ENCODE results near the gene AUH. TPM values are rescaled to one million over a fixed set of nuclear protein-coding genes. Genes with fewer than 3 reads are reported as not detected.
A peak's percentile ranks its signal among the peaks of the same experiment; 100 is the strongest.
"Not testable (repeated sequence)": the region's sequence is repeated elsewhere in the genome, so short reads cannot be mapped to it uniquely, and the experiment has no call there.

Gene AUH
- total RNA-seq, 1 experiment from 2014 or later = 15.1 TPM

GRCh38 chr9:91383577-91383976, 21.9 kb upstream of the AUH start:
- no peak for DNase-seq (ENCODE audit: low spot score)
- in situ Hi-C loops (cut with HindIII; ENCODE audit: low sequenced_read_pairs) = no loop called here

DNA sequence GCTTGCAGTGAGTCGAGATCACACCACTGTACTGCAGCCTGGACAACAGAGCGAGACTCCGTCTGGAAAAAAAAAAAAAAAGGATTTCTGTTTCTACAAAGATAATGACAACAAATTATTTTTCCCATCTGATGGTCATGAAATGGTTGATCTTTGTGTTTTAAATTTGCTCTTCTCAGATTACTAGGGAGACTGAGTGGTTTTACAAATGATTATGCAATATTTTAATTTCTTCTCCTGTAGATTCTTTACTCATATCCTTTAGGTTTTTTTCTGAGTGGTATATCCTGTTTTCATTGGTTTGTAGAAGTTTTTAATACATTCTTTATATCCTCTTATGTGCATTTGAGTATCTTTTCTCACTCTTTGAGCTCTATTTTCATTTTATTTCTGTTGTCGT, 20.6 kb upstream of the AUH start:
- DNase-seq (ENCODE audit: low spot score) = no peak
- in situ Hi-C loops (cut with HindIII; ENCODE audit: low sequenced_read_pairs) = no loop called here

GRCh38 chr9:91379426-91379825, 17.7 kb upstream of the AUH start:
- in situ Hi-C loops (cut with HindIII; ENCODE audit: low sequenced_read_pairs) = no loop called here

GRCh38 chr9:91378695-91379127, 17.0 kb upstream of the AUH start:
- DNase-seq (ENCODE audit: low spot score) = no peak
- in situ Hi-C loops (cut with HindIII; ENCODE audit: low sequenced_read_pairs) = no loop called here

More at GRCh38 chr9:91379426-91379825, 17.7 kb upstream of the AUH start:
- no peak for DNase-seq (ENCODE audit: low spot score)

- DNase-seq (ENCODE audit: low spot score); in situ Hi-C loops (cut with HindIII; ENCODE audit: low sequenced_read_pairs): not testable (repeated sequence)
Observed at GRCh38 chr9:91378054-91378453, 16.3 kb upstream of the AUH start.

GRCh38 chr9:91376239-91376638, 14.5 kb upstream of the AUH start:
- in situ Hi-C loops (cut with HindIII; ENCODE audit: low sequenced_read_pairs) = no loop called here
- no peak for DNase-seq (ENCODE audit: low spot score)

- DNase-seq (ENCODE audit: low spot score) = no peak
- in situ Hi-C loops (cut with HindIII; ENCODE audit: low sequenced_read_pairs) = no loop called here
Observed at GRCh38 chr9:91374939-91375338, 13.2 kb upstream of the AUH start.

DNA sequence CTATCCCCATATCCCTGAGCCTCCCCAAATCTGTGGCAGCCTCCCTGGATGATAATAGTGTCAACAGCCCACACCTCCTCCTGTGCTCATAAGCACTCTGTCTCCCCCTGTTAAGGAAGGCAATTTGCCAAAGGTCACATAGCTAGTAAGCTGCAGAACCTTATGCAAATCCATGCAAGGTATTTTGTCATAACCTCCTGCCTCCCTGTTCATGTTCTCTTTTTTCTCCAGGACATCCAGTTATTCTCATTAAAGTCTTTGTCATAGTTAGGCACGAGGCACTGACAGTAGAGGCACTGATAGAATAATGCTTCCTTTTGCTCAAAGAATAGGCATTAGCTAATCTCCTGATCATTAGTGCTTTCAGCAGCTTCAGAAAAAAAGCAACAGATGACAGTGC, 10.2 kb upstream of the AUH start:
- DNase-seq (ENCODE audit: low spot score) = no peak
- in situ Hi-C loops (cut with HindIII; ENCODE audit: low sequenced_read_pairs) = no loop called here

- DNase-seq (ENCODE audit: low spot score); in situ Hi-C loops (cut with HindIII; ENCODE audit: low sequenced_read_pairs): not testable (repeated sequence)
Observed at GRCh38 chr9:91370006-91370405, 8.3 kb upstream of the AUH start.

GRCh38 chr9:91364702-91365101, 3.0 kb upstream of the AUH start:
- in situ Hi-C loops (cut with HindIII; ENCODE audit: low sequenced_read_pairs) = no loop called here
- DNase-seq (ENCODE audit: low spot score) = no peak

GRCh38 chr9:91364005-91364404, 2.3 kb upstream of the AUH start:
- in situ Hi-C loops (cut with HindIII; ENCODE audit: low sequenced_read_pairs) = no loop called here

DNA sequence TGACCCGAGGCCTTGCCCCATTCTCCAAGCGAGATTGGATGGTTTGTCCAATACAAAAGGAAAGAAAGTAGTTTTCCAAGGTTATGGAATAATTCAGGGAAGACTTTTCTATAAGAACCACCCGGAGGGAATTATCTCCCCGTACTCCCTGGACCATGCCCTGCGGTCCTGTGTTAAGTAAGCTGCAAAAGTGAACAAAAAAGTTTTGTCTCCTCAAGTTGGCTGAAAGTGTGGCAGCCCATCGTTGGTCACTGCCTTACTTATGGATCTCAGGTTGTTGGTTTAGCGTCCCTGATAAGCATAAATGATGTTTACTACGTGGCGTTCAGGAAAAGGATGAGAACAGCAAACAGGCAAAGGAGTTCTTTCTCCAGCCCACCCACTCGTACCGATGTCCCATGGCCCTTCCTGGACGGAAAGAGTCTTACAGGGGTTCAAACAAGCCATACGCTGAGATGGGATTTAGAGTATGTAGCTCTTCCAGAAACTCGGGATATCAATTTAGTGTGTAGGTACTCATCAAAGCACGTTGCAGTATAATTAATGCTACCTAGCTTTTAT, 413 bp upstream of the AUH start:
- no peak for DNase-seq (ENCODE audit: low spot score)
- in situ Hi-C loops (cut with HindIII; ENCODE audit: low sequenced_read_pairs) = no loop called here

More at GRCh38 chr9:91364005-91364404, 2.3 kb upstream of the AUH start:
- DNase-seq (ENCODE audit: low spot score) = no peak

DNA sequence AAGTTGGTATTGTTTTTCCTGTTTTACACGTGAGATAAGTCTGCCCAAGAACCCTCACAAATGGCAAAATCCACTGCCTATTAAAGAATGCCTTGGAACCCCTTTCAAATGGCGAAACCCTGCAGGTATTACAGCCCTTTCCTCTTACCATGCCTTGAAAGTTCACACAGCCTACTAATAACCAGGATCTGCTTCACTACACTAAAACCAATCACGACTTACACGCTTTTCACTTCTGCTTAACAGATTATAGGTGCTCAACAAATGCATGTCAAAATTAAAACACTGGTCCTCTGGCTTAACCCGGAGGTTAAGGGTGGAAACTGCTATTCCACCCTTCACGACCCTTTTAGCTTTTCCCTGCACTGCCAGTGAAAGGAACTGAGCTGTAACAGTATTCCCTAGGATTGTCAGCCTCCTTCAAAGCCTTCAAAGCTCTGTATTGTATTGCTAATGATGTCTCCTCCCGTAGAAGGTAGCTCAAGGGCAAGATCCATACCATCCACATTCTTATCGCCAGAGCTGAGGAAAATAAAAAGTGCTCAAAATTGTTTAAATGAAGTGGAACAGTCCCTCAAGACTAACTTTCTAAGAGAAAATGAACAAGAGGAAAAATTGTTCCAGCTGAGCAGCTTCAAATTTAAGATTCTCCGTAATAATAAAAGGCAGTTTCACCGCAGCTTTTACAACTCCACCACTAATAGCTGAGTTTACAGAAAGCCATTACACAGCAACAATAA, 997 bp downstream of the AUH start:
- peak; percentile 44 for DNase-seq (ENCODE audit: low spot score)
- in situ Hi-C loops (cut with HindIII; ENCODE audit: low sequenced_read_pairs) = no loop called here

DNA sequence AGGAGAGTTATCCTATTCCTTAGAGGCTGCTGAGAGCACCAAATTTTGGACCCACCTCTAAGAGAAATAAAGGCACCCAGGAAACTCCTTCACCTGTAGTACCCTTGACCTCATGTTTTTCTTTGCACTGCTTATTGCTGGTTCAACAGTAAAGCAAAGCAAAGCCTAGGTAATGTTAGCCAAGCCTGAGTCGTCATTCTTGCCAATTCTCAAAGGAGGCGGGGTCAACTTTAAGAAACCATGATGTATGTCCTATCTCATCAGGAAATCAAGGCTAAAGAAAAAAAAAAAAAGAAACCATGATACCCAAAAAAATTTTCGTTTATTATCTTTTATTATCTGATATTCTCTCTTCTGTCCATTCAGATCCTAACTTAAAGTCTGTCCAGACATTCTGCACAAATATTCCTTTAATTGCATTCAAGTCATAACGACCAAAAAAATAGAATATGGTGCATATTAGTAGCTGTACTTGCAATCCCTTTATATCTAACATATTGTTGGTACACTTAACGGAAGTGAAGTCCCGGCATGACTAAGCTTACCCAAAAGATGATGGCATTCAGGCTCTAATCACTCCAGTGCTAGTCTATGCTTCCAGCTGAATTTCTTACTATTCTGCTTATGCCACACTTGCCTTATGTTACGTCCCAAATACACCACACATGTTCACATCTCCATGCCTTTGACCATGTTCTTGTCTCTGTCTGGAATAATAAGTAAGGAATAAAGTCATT, 1.8 kb downstream of the AUH start:
- peak; percentile 12 for DNase-seq (ENCODE audit: low spot score)
- in situ Hi-C loops (cut with HindIII; ENCODE audit: low sequenced_read_pairs) = no loop called here

- in situ Hi-C loops (cut with HindIII; ENCODE audit: low sequenced_read_pairs) = no loop called here
- peak; percentile 3 for DNase-seq (ENCODE audit: low spot score)
Observed at GRCh38 chr9:91359083-91359482, 2.6 kb downstream of the AUH start.

DNA sequence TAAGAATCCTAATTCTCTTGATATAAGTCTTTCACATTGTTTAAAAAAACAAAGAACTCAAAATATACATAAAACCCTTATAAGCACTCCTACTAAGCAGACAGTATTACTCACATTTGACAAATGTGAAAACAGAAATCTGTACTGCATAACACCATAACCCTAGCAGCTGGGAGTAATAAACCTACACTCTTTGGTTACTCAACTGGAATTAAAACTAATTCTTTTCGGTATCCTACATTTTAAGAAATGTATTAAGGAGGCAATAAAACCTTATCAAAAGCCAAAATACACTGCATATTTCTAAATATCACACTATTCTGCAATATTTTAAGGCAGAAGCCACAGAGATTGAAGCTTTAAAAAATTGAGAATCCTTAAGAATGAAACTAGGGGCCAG, 6.8 kb downstream of the AUH start:
- in situ Hi-C loops (cut with HindIII; ENCODE audit: low sequenced_read_pairs) = no loop called here
- DNase-seq (ENCODE audit: low spot score) = no peak

DNA sequence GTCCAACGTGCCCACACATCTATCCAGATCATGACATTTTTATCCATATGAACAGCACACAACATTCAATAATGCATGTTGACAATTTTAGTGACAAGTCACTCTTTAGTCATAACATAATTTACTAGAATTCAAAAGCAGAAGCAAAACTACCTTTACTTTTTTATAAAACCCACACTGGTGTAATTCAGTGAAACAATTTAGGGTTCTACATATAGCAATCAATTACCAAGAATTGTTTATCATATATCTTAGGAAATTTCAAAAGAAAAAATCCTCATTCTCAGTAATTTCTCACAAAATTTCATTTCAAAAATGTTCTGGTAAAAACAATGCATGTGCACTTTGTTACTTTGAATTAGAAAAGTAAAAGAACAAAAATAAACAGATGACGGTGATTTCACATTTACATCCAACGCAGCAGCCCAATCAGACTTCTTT, 12.6 kb downstream of the AUH start:
- DNase-seq (ENCODE audit: low spot score) = no peak
- in situ Hi-C loops (cut with HindIII; ENCODE audit: low sequenced_read_pairs) = no loop called here

- DNase-seq (ENCODE audit: low spot score) = no peak
- in situ Hi-C loops (cut with HindIII; ENCODE audit: low sequenced_read_pairs) = no loop called here
Observed at GRCh38 chr9:91348191-91348807, 13.4 kb downstream of the AUH start.

DNA sequence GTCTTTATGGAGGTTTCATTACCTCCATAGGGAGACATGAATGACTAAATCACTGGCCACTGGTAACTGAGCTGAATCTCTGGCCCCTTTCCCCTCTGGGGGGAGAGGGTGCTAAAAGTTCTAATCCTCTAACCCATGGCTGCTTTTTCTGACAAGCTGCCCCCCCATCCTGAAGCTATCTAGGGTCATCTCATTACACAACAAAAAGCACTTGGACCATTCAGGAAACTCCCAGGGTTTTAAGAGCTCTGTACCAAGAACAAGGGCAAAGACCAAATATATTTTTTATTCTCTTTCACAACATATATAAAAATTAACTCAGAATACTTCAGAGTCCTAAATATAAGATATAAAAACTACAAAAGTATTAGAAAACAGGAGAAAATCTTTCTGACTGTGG, 14.3 kb downstream of the AUH start:
- no peak for DNase-seq (ENCODE audit: low spot score)
- in situ Hi-C loops (cut with HindIII; ENCODE audit: low sequenced_read_pairs) = no loop called here

DNA sequence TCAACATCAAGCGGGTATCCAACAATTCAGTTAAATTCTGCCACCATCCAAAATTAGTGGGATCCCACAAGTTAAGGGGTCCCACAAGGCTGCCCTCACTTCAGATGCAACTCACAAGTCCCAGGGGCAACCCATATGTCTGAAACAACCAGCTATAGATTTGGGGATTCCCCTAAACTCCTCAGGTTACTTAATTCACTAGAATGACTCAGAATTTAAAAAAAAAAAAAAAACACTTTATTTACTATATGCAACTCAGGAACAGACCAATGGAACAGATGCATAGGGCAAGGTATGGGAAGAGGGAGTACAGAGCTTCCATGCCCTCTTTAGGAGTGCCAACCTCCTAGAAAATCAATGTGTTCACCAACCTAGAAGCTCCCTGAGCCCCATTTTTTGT, 15.1 kb downstream of the AUH start:
- in situ Hi-C loops (cut with HindIII; ENCODE audit: low sequenced_read_pairs) = no loop called here
- DNase-seq (ENCODE audit: low spot score) = no peak
